Naive thymus-derived CD4-positive, alpha-beta T cell (primary cell): ENCODE results near the gene PRR18. TPM values are rescaled to one million over a fixed set of nuclear protein-coding genes. Genes with fewer than 3 reads are reported as not detected.

Experiments used
- ATAC-seq: fragments of 150-1000 bp; cut with Tn5 transposase; 2 replicates; pipeline ENCODE4 v1.10.0; 2021; ENCODE audit warnings: mild to moderate bottlenecking, moderate library complexity
- CTCF ChIA-PET: fragments of 350-600 bp; sonication (Branson Sonifier 250); formaldehyde crosslinking; loops from one replicate; lab custom pipeline; 2021; ENCODE audit warnings: antibody characterized with exemption; lab: Charles Lee
- POLR2A ChIA-PET: fragments of 350-600 bp; sonication (Branson Sonifier 250); formaldehyde crosslinking; loops from one replicate; lab custom pipeline; 2021; ENCODE audit warnings: antibody characterized with exemption, inconsistent platforms; lab: Charles Lee
- DNase-seq, 9 donors: peaks; one replicate each; pipeline versions ENCODE4 v3.0.0 to v3.0.0-alpha.2; 2020 to 2022; ENCODE audit warnings: mixed read lengths in 1 of 9
- H3K27ac ChIP-seq: one replicate; pipeline ENCODE4 v1.7.0; 2013; ENCODE audit warnings: mild to moderate bottlenecking, low read depth, low read length, moderate library complexity
- H3K27me3 ChIP-seq, 2 donors: one replicate each; pipeline ENCODE4 v1.7.0; 2013; ENCODE audit warnings: low read length in 2 of 2, mild to moderate bottlenecking in 2 of 2, moderate library complexity in 2 of 2; ENCODE audit not compliant: control insufficient read depth in 2 of 2, insufficient read depth in 2 of 2
- H3K36me3 ChIP-seq, 3 experiments: 1 replicate in 2 of 3; 2 replicates in 1 of 3; pipeline ENCODE4 v1.7.0; 2013; ENCODE audit warnings: low read length in 3 of 3, mild to moderate bottlenecking in 3 of 3, moderate library complexity in 1 of 3; ENCODE audit not compliant: insufficient read depth in 3 of 3, control insufficient read depth in 2 of 3
- H3K4me1 ChIP-seq, 2 donors: one replicate each; pipeline ENCODE4 v1.7.0; 2013; ENCODE audit warnings: low read length in 2 of 2, mild to moderate bottlenecking in 2 of 2, moderate library complexity in 1 of 2; ENCODE audit not compliant: control insufficient read depth in 2 of 2, insufficient read depth in 2 of 2
- H3K4me3 ChIP-seq: 2 replicates; pipeline ENCODE4 v1.7.0; 2013; ENCODE audit warnings: mild to moderate bottlenecking, low read length
- H3K9me3 ChIP-seq, 3 experiments: 1 replicate in 2 of 3; 2 replicates in 1 of 3; pipeline ENCODE4 v1.7.0; 2013; ENCODE audit warnings: low read length in 3 of 3; ENCODE audit not compliant: control insufficient read depth in 2 of 3
- H3K27ac Mint-ChIP-seq, 9 donors: one replicate each; pipeline ENCODE4 v1.8.0; 2020 to 2022; ENCODE audit warnings: mixed read lengths in 9 of 9, mild to moderate bottlenecking in 8 of 9, moderate library complexity in 5 of 9, inconsistent platforms in 2 of 9
- H3K27me3 Mint-ChIP-seq, 5 donors: one replicate each; pipeline ENCODE4 v1.8.0; 2021 to 2022; ENCODE audit warnings: mixed read lengths in 5 of 5, mild to moderate bottlenecking in 1 of 5
- H3K36me3 Mint-ChIP-seq, 5 donors: one replicate each; pipeline ENCODE4 v1.8.0; 2020 to 2022; ENCODE audit warnings: mixed read lengths in 5 of 5, mild to moderate bottlenecking in 3 of 5, inconsistent platforms in 1 of 5
- H3K4me1 Mint-ChIP-seq, 7 donors: one replicate each; pipeline ENCODE4 v1.8.0; 2020 to 2022; ENCODE audit warnings: mixed read lengths in 7 of 7, mild to moderate bottlenecking in 3 of 7, inconsistent platforms in 1 of 7
- H3K4me3 Mint-ChIP-seq, 10 donors: one replicate each; pipeline ENCODE4 v1.8.0; 2020 to 2022; ENCODE audit warnings: mild to moderate bottlenecking in 10 of 10, mixed read lengths in 10 of 10, moderate library complexity in 6 of 10, inconsistent platforms in 2 of 10
- H3K9me3 Mint-ChIP-seq, 11 donors: one replicate each; pipeline ENCODE4 v1.8.0; 2020 to 2022; ENCODE audit warnings: mixed read lengths in 11 of 11, mild to moderate bottlenecking in 4 of 11, inconsistent platforms in 1 of 11, moderate library complexity in 1 of 11
- intact Hi-C, 2 donors: fragments of 100-400 bp; cut with micrococcal nuclease; formaldehyde crosslinking; loops; one replicate each; pipeline ENCODE4 v1.15.1; 2023
- polyA plus RNA-seq, 2 donors: library from polyadenylated mRNA; unstranded; fragments of 300-500 nt; fragmentation: Illumina TruSeq; gene quantifications; one replicate each; pipeline ENCODE4 v1.2.3, GENCODE V29; 2021
- total RNA-seq, 6 experiments: library from RNA in 5 of 6; stranded (reverse) in 5 of 6; gene quantifications; 1 replicate in 5 of 6; 2 replicates in 1 of 6; pipeline ENCODE4 v1.2.3 and lab custom pipeline; 2021 to 2026

The PRR18 gene
- total and polyA plus RNA-seq, 7 experiments from 2014 or later: not detected

GRCh38 chr6:166331503-166332415 lies 23.6 kb upstream of the PRR18 start:
- Histone ChIP-seq H3K27me3 (no peaks in the 10 kb centered on the region), H3K27ac (no peak overlapping the region), H3K36me3 (peaks cover 0 to 34% (median 0%) of the 10 kb centered on the region in 3 experiments), H3K4me3 (no peak overlapping the region), H3K9me3 (no peaks in the 10 kb centered on the region), H3K4me1 (peaks cover 26 to 38% of the 10 kb centered on the region in 2 donors)
- ChIA-PET POLR2A (no interaction called here), CTCF (interaction anchor here (0.6 kb wide), 1 partner anchor 50 kb away, joined by 4 read pairs; no protein-coding TSS in a partner anchor)
- H3K4me1 Mint-ChIP-seq: peaks cover 34 to 65% (median 54%) of the 10 kb centered on the region in 7 donors
- ATAC-seq (no peak), DNase-seq (no peak)
- intact Hi-C loops: loop anchor here in 1 of 2 donors (2.0 kb wide), 1 partner anchor 51 kb away; the partner anchor contains the start of gene MPC1
- peaks cover 7 to 36% (median 23%) of the 10 kb centered on the region in 5 donors for H3K36me3 Mint-ChIP-seq
- H3K27me3 Mint-ChIP-seq: no peaks in the 10 kb centered on the region
- H3K4me3 Mint-ChIP-seq: peak overlapping the region in 3 of 10 donors; percentile 63 to 75 (median 66)
- no peaks in the 10 kb centered on the region for H3K9me3 Mint-ChIP-seq
- H3K27ac Mint-ChIP-seq: no peak overlapping the region

GRCh38 chr6:166330612-166331011 lies 22.4 kb upstream of the PRR18 start:
- Mint-ChIP-seq H3K4me1 (peaks cover 34 to 68% (median 46%) of the 10 kb centered on the region in 7 donors), H3K27me3 (no peaks in the 10 kb centered on the region), H3K4me3 (no peak overlapping the region), H3K27ac (no peak overlapping the region), H3K9me3 (no peaks in the 10 kb centered on the region), H3K36me3 (peaks cover 7 to 42% (median 27%) of the 10 kb centered on the region in 5 donors)
- ChIA-PET POLR2A (no interaction called here), CTCF (no interaction called here)
- H3K9me3 ChIP-seq: no peaks in the 10 kb centered on the region
- H3K27me3 ChIP-seq: no peaks in the 10 kb centered on the region
- DNase-seq (no peak), ATAC-seq (no peak)
- H3K27ac ChIP-seq: no peak overlapping the region
- H3K36me3 ChIP-seq: peaks cover 0 to 36% (median 1%) of the 10 kb centered on the region in 3 experiments
- intact Hi-C loops: no loop called here
- no peak overlapping the region for H3K4me3 ChIP-seq
- H3K4me1 ChIP-seq: peaks cover 26 to 33% of the 10 kb centered on the region in 2 donors

GRCh38 chr6:166325383-166326042 lies 17.3 kb upstream of the PRR18 start:
- Histone ChIP-seq H3K4me1 (no peaks in the 10 kb centered on the region), H3K4me3 (no peak overlapping the region), H3K36me3 (peaks cover 4 to 53% (median 6%) of the 10 kb centered on the region in 3 experiments), H3K27ac (no peak overlapping the region), H3K27me3 (no peaks in the 10 kb centered on the region), H3K9me3 (no peaks in the 10 kb centered on the region)
- no peaks in the 10 kb centered on the region for H3K27me3 Mint-ChIP-seq
- DNase-seq (no peak), ATAC-seq (peak; percentile 31)
- POLR2A ChIA-PET: interaction anchor here (0.6 kb wide), 1 partner anchor 11 kb away, joined by 3 read pairs; no protein-coding TSS in a partner anchor
- intact Hi-C loops: no loop called here
- H3K9me3 Mint-ChIP-seq: no peaks in the 10 kb centered on the region
- H3K4me3 Mint-ChIP-seq: no peak overlapping the region
- no peak overlapping the region for H3K27ac Mint-ChIP-seq
- H3K4me1 Mint-ChIP-seq: peaks cover 3 to 23% (median 5%) of the 10 kb centered on the region in 7 donors
- CTCF ChIA-PET: interaction anchor here (0.6 kb wide), 1 partner anchor 72 kb away, joined by 4 read pairs; no protein-coding TSS in a partner anchor
- peaks cover 0 to 41% (median 19%) of the 10 kb centered on the region in 5 donors for H3K36me3 Mint-ChIP-seq

- Histone ChIP-seq H3K36me3 (peaks cover 4 to 43% (median 6%) of the 10 kb centered on the region in 3 experiments), H3K4me3 (no peak overlapping the region), H3K9me3 (no peaks in the 10 kb centered on the region), H3K4me1 (no peaks in the 10 kb centered on the region), H3K27me3 (no peaks in the 10 kb centered on the region), H3K27ac (no peak overlapping the region)
- intact Hi-C loops: no loop called here
- peaks cover 0 to 33% (median 18%) of the 10 kb centered on the region in 5 donors for H3K36me3 Mint-ChIP-seq
- ChIA-PET POLR2A (no interaction called here), CTCF (no interaction called here)
- H3K9me3 Mint-ChIP-seq: no peaks in the 10 kb centered on the region
- no peak for DNase-seq
- peaks cover 0 to 14% (median 0%) of the 10 kb centered on the region in 7 donors for H3K4me1 Mint-ChIP-seq
- H3K4me3 Mint-ChIP-seq: no peak overlapping the region
- no peak for ATAC-seq
- H3K27ac Mint-ChIP-seq: peak overlapping the region in 2 of 9 donors; percentile 5 to 80
- no peaks in the 10 kb centered on the region for H3K27me3 Mint-ChIP-seq
These were observed 15.2 kb upstream of the PRR18 start for GRCh38 chr6:166323395-166323794.

GRCh38 chr6:166318649-166319600 lies 10.7 kb upstream of the PRR18 start:
- intact Hi-C loops: no loop called here
- peaks cover 0 to 5% (median 0%) of the 10 kb centered on the region in 5 donors for H3K27me3 Mint-ChIP-seq
- ChIA-PET CTCF (interaction anchor here (1.1 kb wide), 1 partner anchor 10 kb away, joined by 3 read pairs; no protein-coding TSS in a partner anchor), POLR2A (no interaction called here)
- H3K36me3 Mint-ChIP-seq: peaks cover 0 to 11% (median 7%) of the 10 kb centered on the region in 5 donors
- no peaks in the 10 kb centered on the region for H3K4me1 ChIP-seq
- ATAC-seq: no peak
- H3K4me1 Mint-ChIP-seq: peaks cover 0 to 4% (median 0%) of the 10 kb centered on the region in 7 donors
- no peak for DNase-seq
- H3K36me3 ChIP-seq: peaks cover 0 to 13% (median 6%) of the 10 kb centered on the region in 3 experiments
- H3K9me3 ChIP-seq: no peaks in the 10 kb centered on the region
- H3K4me3 Mint-ChIP-seq: no peak overlapping the region
- no peaks in the 10 kb centered on the region for H3K27me3 ChIP-seq
- H3K9me3 Mint-ChIP-seq: no peaks in the 10 kb centered on the region
- H3K4me3 ChIP-seq: no peak overlapping the region
- H3K27ac Mint-ChIP-seq: peak overlapping the region in 3 of 9 donors; percentile 34 to 81 (median 46)
- H3K27ac ChIP-seq: no peak overlapping the region
